Smooth muscle cell (in vitro differentiated cells): ENCODE data around the gene SLC16A4. TPM values are rescaled to one million over a fixed set of nuclear protein-coding genes. Genes with fewer than 3 reads are reported as not detected.

Experiments used
- DNase-seq: peaks from one replicate; lab custom pipeline; 2025; ENCODE audit not compliant: unreplicated experiment; lab: John Stamatoyannopoulos, UW
- H2AFZ ChIP-seq: fragments of 200-600 bp; sonication (generic); 2 replicates; pipeline ENCODE4 v1.6.0; 2016; ENCODE audit warnings: antibody characterized with exemption, low read depth, mild to moderate bottlenecking
- H3F3A ChIP-seq: fragments of 200-600 bp; sonication (generic); 2 replicates; pipeline ENCODE4 v1.6.0; 2017; ENCODE audit warnings: antibody characterized with exemption, low read depth
- H3K27ac ChIP-seq: fragments of 200-600 bp; sonication (generic); 2 replicates; pipeline ENCODE4 v1.5.1; 2016; ENCODE audit warnings: low read depth, mild to moderate bottlenecking
- H3K27me3 ChIP-seq: fragments of 200-600 bp; sonication (generic); 2 replicates; pipeline ENCODE4 v1.6.1; 2016; ENCODE audit warnings: low read depth, mild to moderate bottlenecking
- H3K36me3 ChIP-seq: fragments of 200-600 bp; sonication (generic); 2 replicates; pipeline ENCODE4 v1.5.1; 2016; ENCODE audit warnings: low read depth
- H3K4me1 ChIP-seq: fragments of 200-600 bp; sonication (generic); 2 replicates; pipeline ENCODE4 v1.5.1; 2016; ENCODE audit warnings: low read depth
- H3K4me2 ChIP-seq: fragments of 200-600 bp; sonication (generic); 2 replicates; pipeline ENCODE4 v1.6.0; 2016; ENCODE audit warnings: mild to moderate bottlenecking
- H3K4me3 ChIP-seq: fragments of 200-600 bp; sonication (generic); 2 replicates; pipeline ENCODE4 v1.5.1; 2016; ENCODE audit warnings: mild to moderate bottlenecking
- H3K79me2 ChIP-seq: fragments of 200-600 bp; sonication (generic); 2 replicates; pipeline ENCODE4 v1.6.0; 2016; ENCODE audit warnings: low read depth, mild to moderate bottlenecking
- H3K9ac ChIP-seq: fragments of 200-600 bp; sonication (generic); 2 replicates; pipeline ENCODE4 v1.6.0; 2016; ENCODE audit warnings: low read depth
- H3K9me3 ChIP-seq: fragments of 200-600 bp; sonication (generic); replicated peaks from 2 replicates; pipeline ENCODE4 v1.5.1; 2016; ENCODE audit warnings: low read depth
- H4K20me1 ChIP-seq: fragments of 200-600 bp; sonication (generic); 2 replicates; pipeline ENCODE4 v1.6.0; 2016; ENCODE audit warnings: low read depth
- WGBS: methylation state at CpG from one replicate; pipeline ENCODE4 v1.1.7; 2016; ENCODE audit warnings: low lambda C conversion rate; 5-methylcytosine and 5-hydroxymethylcytosine counted together
- polyA plus RNA-seq: library from polyadenylated mRNA; unstranded; fragments of >200 nt; fragmentation: Nextera tagmentation; extraction: Ambion mirVana; gene quantifications from 2 replicates; pipeline ENCODE4 v1.2.1, GENCODE V29; 2016
- total RNA-seq: library from RNA; depleted of rRNA; stranded (reverse); fragments of >200 nt; gene quantifications from 2 replicates; pipeline ENCODE4 v1.2.3, GENCODE V29; 2014
- TF ChIP-seq, protein P1 (sequence below): fragments of 200-600 bp; sonication (generic); IDR thresholded peaks from 2 replicates; pipeline ENCODE4 v1.5.1; 2017; ENCODE audit warnings: borderline replicate concordance, mild to moderate bottlenecking, antibody characterized with exemption; ENCODE audit not compliant: insufficient read depth, poor library complexity, severe bottlenecking

SLC16A4 gene
- total and polyA plus RNA-seq, 2 experiments from 2014 or later, result 6.5 to 11.6 TPM

GRCh38 chr1:110436635-110437034, 45.8 kb upstream of the SLC16A4 start:
- Histone ChIP-seq H3K4me2 (peak overlapping the region; percentile 69), H3K4me3 (no peak overlapping the region), H4K20me1 (no peaks in the 10 kb centered on the region), H3K36me3 (no peaks in the 10 kb centered on the region), H3K4me1 (peaks cover 10% of the 10 kb centered on the region), H3K27me3 (no peaks in the 10 kb centered on the region), H3K9me3 (no peaks in the 10 kb centered on the region), H3K79me2 (no peaks in the 10 kb centered on the region), H3K27ac (peak overlapping the region; percentile 79), H2AFZ (no peak overlapping the region), H3K9ac (peak overlapping the region; percentile 6), H3F3A (peaks cover 24% of the 10 kb centered on the region)
- no peak for DNase-seq
- TF ChIP-seq, protein P1, sequence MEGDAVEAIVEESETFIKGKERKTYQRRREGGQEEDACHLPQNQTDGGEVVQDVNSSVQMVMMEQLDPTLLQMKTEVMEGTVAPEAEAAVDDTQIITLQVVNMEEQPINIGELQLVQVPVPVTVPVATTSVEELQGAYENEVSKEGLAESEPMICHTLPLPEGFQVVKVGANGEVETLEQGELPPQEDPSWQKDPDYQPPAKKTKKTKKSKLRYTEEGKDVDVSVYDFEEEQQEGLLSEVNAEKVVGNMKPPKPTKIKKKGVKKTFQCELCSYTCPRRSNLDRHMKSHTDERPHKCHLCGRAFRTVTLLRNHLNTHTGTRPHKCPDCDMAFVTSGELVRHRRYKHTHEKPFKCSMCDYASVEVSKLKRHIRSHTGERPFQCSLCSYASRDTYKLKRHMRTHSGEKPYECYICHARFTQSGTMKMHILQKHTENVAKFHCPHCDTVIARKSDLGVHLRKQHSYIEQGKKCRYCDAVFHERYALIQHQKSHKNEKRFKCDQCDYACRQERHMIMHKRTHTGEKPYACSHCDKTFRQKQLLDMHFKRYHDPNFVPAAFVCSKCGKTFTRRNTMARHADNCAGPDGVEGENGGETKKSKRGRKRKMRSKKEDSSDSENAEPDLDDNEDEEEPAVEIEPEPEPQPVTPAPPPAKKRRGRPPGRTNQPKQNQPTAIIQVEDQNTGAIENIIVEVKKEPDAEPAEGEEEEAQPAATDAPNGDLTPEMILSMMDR, result no peak
- 3% methylated on average over 7 of the region's 7 CpGs for whole genome bisulfite sequencing

DNA sequence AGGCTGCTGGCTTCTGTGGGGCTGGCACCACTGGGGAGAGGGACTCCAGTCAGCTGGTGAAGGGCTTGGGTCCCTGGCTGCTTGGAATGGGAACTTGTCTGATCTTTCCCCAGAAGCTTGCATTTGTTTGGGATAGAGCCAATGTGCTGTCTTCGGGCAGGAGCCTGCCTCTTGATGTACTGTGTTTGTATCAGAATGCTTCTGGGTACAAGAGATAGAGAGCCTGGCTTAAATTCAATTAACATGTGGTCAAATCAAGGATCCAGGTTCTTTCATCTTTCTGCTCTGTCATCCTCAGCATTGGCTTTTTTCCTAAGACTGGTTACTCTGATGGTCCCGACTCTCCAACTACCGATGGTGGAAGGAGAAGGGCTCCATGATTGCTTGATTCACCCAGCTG, 44.1 kb upstream of the SLC16A4 start:
- Histone ChIP-seq H3K4me1 (peaks cover 7% of the 10 kb centered on the region), H3F3A (peaks cover 20% of the 10 kb centered on the region), H3K27ac (peak overlapping the region; percentile 79), H3K79me2 (no peaks in the 10 kb centered on the region), H2AFZ (peak overlapping the region; percentile 56), H3K4me3 (no peak overlapping the region), H3K9me3 (no peaks in the 10 kb centered on the region), H3K4me2 (no peak overlapping the region), H3K9ac (no peak overlapping the region), H3K27me3 (no peaks in the 10 kb centered on the region), H4K20me1 (no peaks in the 10 kb centered on the region), H3K36me3 (no peaks in the 10 kb centered on the region)
- WGBS, result 70% methylated on average over 3 of the region's 3 CpGs
- TF ChIP-seq, protein P1, result no peak
- DNase-seq, result no peak

- 10% methylated on average over 3 of the region's 3 CpGs for WGBS
Observed at GRCh38 chr1:110433803-110434202, 43.0 kb upstream of the SLC16A4 start.

GRCh38 chr1:110433213-110433612, 42.4 kb upstream of the SLC16A4 start:
- no peaks in the 10 kb centered on the region for H3K36me3 ChIP-seq
- no peak overlapping the region for H3K9ac ChIP-seq
- no peak overlapping the region for H3K27ac ChIP-seq
- no peak overlapping the region for H2AFZ ChIP-seq
- peaks cover 13% of the 10 kb centered on the region for H3F3A ChIP-seq
- H4K20me1 ChIP-seq, result no peaks in the 10 kb centered on the region
- TF ChIP-seq, protein P1, result no peak
- H3K79me2 ChIP-seq, result no peaks in the 10 kb centered on the region
- H3K4me1 ChIP-seq, result peaks cover 7% of the 10 kb centered on the region
- H3K4me3 ChIP-seq, result no peak overlapping the region
- DNase-seq, result no peak
- WGBS, result 93% methylated on average over 2 of the region's 2 CpGs
- no peaks in the 10 kb centered on the region for H3K27me3 ChIP-seq
- no peak overlapping the region for H3K4me2 ChIP-seq
- H3K9me3 ChIP-seq, result no peaks in the 10 kb centered on the region

More at GRCh38 chr1:110433803-110434202, 43.0 kb upstream of the SLC16A4 start:
- TF ChIP-seq, protein P1, result no peak
- Histone ChIP-seq H3K4me2 (no peak overlapping the region), H3K36me3 (no peaks in the 10 kb centered on the region), H3K9ac (no peak overlapping the region), H3K4me3 (no peak overlapping the region), H2AFZ (no peak overlapping the region), H3K79me2 (no peaks in the 10 kb centered on the region), H3K9me3 (no peaks in the 10 kb centered on the region), H3K27ac (peak overlapping the region; percentile 23), H3K27me3 (no peaks in the 10 kb centered on the region), H3K4me1 (peaks cover 7% of the 10 kb centered on the region), H4K20me1 (no peaks in the 10 kb centered on the region), H3F3A (peaks cover 13% of the 10 kb centered on the region)
- no peak for DNase-seq
